HG03571 (cell line): ENCODE measurements around the gene IGF2.

ENCODE experiments used
- ATAC-seq: cut with Tn5 transposase; IDR thresholded peaks from one replicate; pipeline ENCODE4 v1.9.1; 2021; ENCODE audit not compliant: unreplicated experiment

IGF2 gene

GRCh38 chr11:2137202-2138067 is 1.8 kb downstream of the IGF2 start:
- ATAC-seq = no peak

GRCh38 chr11:2136952-2137201 is 2.3 kb downstream of the IGF2 start:
- no peak for ATAC-seq

- no peak for ATAC-seq
Observed at GRCh38 chr11:2136209-2136951, 2.8 kb downstream of the IGF2 start.

- ATAC-seq = no peak
Observed at GRCh38 chr11:2135648-2136201, 3.5 kb downstream of the IGF2 start.

GRCh38 chr11:2135018-2135569 is 4.1 kb downstream of the IGF2 start:
- no peak for ATAC-seq

- no peak for ATAC-seq
Observed at GRCh38 chr11:2134022-2135010, 4.9 kb downstream of the IGF2 start.

GRCh38 chr11:2133241-2134021 is 5.8 kb downstream of the IGF2 start:
- ATAC-seq = no peak

GRCh38 chr11:2132874-2133240 is 6.3 kb downstream of the IGF2 start:
- ATAC-seq = no peak

GRCh38 chr11:2132246-2132645 is 6.9 kb downstream of the IGF2 start:
- ATAC-seq = no peak

GRCh38 chr11:2131371-2132236 is 7.6 kb downstream of the IGF2 start:
- ATAC-seq = no peak

GRCh38 chr11:2130881-2131352 is 8.3 kb downstream of the IGF2 start:
- no peak for ATAC-seq

GRCh38 chr11:2129699-2130366 is 9.4 kb downstream of the IGF2 start:
- no peak for ATAC-seq

GRCh38 chr11:2129308-2129698 is 9.9 kb downstream of the IGF2 start:
- no peak for ATAC-seq

- no peak for ATAC-seq
Observed at GRCh38 chr11:2128511-2129307, 10.5 kb downstream of the IGF2 start.

- ATAC-seq = no peak
Observed at GRCh38 chr11:2128130-2128510, 11.1 kb downstream of the IGF2 start.

GRCh38 chr11:2127482-2128129 is 11.6 kb downstream of the IGF2 start:
- ATAC-seq = no peak

- no peak for ATAC-seq
Observed at GRCh38 chr11:2126520-2127085, 12.6 kb downstream of the IGF2 start.
